Loucy (cell line): ENCODE measurements around the gene DNAH5.

Experiments
- H2AFZ ChIP-seq: fragments of 200-600 bp; sonication (generic); 2 replicates; pipeline ENCODE4 v1.6.0; 2016; ENCODE audit warnings: antibody characterized with exemption, mild to moderate bottlenecking, low read length, moderate library complexity
- H3F3A ChIP-seq: fragments of 200-600 bp; 2 replicates; pipeline ENCODE4 v1.6.0; 2016; ENCODE audit warnings: antibody characterized with exemption, low read depth, mild to moderate bottlenecking
- H3K27me3 ChIP-seq: fragments of 200-600 bp; sonication (generic); 2 replicates; pipeline ENCODE4 v1.6.1; 2014; ENCODE audit warnings: low read length, mild to moderate bottlenecking; ENCODE audit not compliant: insufficient read depth, poor library complexity, severe bottlenecking
- H3K36me3 ChIP-seq: fragments of 200-600 bp; sonication (generic); 2 replicates; pipeline ENCODE4 v1.6.1; 2016; ENCODE audit warnings: low read length; ENCODE audit not compliant: insufficient read depth
- H3K4me1 ChIP-seq: fragments of 200-600 bp; sonication (generic); 2 replicates; pipeline ENCODE4 v1.5.1; 2014; ENCODE audit warnings: low read length, mild to moderate bottlenecking; ENCODE audit not compliant: insufficient read depth, poor library complexity, severe bottlenecking
- H3K4me2 ChIP-seq: fragments of 200-600 bp; sonication (generic); 2 replicates; pipeline ENCODE4 v1.6.0; 2014; ENCODE audit warnings: antibody characterized with exemption, low read length, low read depth, mild to moderate bottlenecking; ENCODE audit not compliant: poor library complexity, severe bottlenecking
- H3K4me3 ChIP-seq: fragments of 200-600 bp; sonication (generic); 2 replicates; pipeline ENCODE4 v1.5.1; 2014; ENCODE audit warnings: low read length, mild to moderate bottlenecking, mixed read lengths; ENCODE audit not compliant: poor library complexity, severe bottlenecking
- H3K79me2 ChIP-seq: fragments of 200-600 bp; sonication (generic); 2 replicates; pipeline ENCODE4 v1.6.1; 2014; ENCODE audit warnings: low read length; ENCODE audit not compliant: insufficient read depth
- H3K9ac ChIP-seq: fragments of 200-600 bp; sonication (generic); 2 replicates; pipeline ENCODE4 v1.6.0; 2014; ENCODE audit warnings: mild to moderate bottlenecking, low read depth, low read length, moderate library complexity; ENCODE audit not compliant: poor library complexity, severe bottlenecking
- H3K9me2 ChIP-seq: fragments of 200-600 bp; sonication (generic); replicated peaks from 2 replicates; pipeline ENCODE4 v1.6.1; 2016; ENCODE audit warnings: low read depth, low read length, mixed read lengths
- H3K9me3 ChIP-seq: fragments of 200-600 bp; sonication (generic); 2 replicates; pipeline ENCODE4 v1.6.1; 2014; ENCODE audit warnings: mild to moderate bottlenecking, antibody characterized with exemption, low read length, low read depth; ENCODE audit not compliant: insufficient read depth
- H4K20me1 ChIP-seq: fragments of 200-600 bp; sonication (generic); 2 replicates; pipeline ENCODE4 v1.6.0; 2014; ENCODE audit warnings: antibody characterized with exemption, low read length, mild to moderate bottlenecking; ENCODE audit not compliant: insufficient read depth, poor library complexity, severe bottlenecking
- EZH2phosphoT487 ChIP-seq: fragments of 200-600 bp; IDR thresholded peaks from 2 replicates; pipeline ENCODE4 v1.6.1; 2018; ENCODE audit warnings: antibody characterized with exemption, mild to moderate bottlenecking, moderate library complexity, borderline replicate concordance
- TF ChIP-seq, protein P1 (sequence below): fragments of 200-600 bp; sonication (generic); conservative IDR thresholded peaks from 2 replicates; pipeline ENCODE4 v1.5.1; 2014; ENCODE audit warnings: mild to moderate bottlenecking, antibody characterized with exemption, low read length

DNAH5 gene

GRCh38 chr5:13708432-13708831 is 236.1 kb downstream of the DNAH5 start:
- Histone ChIP-seq H3K27me3 (no peaks in the 10 kb centered on the region), H3K9me2 (no peaks in the 10 kb centered on the region), H3K4me3 (no peak overlapping the region), H3K9ac (no peak overlapping the region), H3K4me2 (no peak overlapping the region), H3K79me2 (no peaks in the 10 kb centered on the region), H3K4me1 (no peaks in the 10 kb centered on the region), H4K20me1 (no peaks in the 10 kb centered on the region), H3K36me3 (no peaks in the 10 kb centered on the region), H3K9me3 (peaks cover 4% of the 10 kb centered on the region; the same call in 1 of the 2 replicates), H3F3A (no peaks in the 10 kb centered on the region), H2AFZ (no peak overlapping the region)
- TF ChIP-seq, protein P1, sequence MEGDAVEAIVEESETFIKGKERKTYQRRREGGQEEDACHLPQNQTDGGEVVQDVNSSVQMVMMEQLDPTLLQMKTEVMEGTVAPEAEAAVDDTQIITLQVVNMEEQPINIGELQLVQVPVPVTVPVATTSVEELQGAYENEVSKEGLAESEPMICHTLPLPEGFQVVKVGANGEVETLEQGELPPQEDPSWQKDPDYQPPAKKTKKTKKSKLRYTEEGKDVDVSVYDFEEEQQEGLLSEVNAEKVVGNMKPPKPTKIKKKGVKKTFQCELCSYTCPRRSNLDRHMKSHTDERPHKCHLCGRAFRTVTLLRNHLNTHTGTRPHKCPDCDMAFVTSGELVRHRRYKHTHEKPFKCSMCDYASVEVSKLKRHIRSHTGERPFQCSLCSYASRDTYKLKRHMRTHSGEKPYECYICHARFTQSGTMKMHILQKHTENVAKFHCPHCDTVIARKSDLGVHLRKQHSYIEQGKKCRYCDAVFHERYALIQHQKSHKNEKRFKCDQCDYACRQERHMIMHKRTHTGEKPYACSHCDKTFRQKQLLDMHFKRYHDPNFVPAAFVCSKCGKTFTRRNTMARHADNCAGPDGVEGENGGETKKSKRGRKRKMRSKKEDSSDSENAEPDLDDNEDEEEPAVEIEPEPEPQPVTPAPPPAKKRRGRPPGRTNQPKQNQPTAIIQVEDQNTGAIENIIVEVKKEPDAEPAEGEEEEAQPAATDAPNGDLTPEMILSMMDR: no peak
- TF ChIP-seq EZH2phosphoT487: no peak

DNA sequence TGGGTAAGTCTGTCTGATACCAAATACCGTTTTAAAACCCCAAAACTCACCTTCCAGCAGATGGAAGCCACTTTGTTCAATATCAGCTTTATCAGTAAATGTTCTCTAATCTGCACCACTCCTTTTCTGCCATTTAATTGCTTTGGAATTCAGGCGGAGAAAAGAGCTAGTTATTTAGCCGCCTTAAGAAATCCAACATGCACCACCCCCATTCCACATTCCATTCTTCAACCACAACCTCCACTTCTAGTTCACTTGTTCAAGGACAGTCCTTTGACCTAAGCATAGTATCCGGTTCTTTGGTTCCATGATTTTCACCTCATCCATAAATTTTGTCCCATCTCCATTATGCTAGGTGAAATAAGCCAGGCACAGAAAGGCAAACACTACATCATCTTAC is 240.1 kb downstream of the DNAH5 start:
- Histone ChIP-seq H3K9me3 (peaks cover 4% of the 10 kb centered on the region; the same call in 1 of the 2 replicates), H3K4me1 (no peaks in the 10 kb centered on the region), H3K79me2 (no peaks in the 10 kb centered on the region), H4K20me1 (no peaks in the 10 kb centered on the region), H3K9me2 (no peaks in the 10 kb centered on the region), H3K27me3 (no peaks in the 10 kb centered on the region), H3K4me2 (no peak overlapping the region), H3K4me3 (no peak overlapping the region), H3K9ac (no peak overlapping the region), H3F3A (no peaks in the 10 kb centered on the region), H3K36me3 (no peaks in the 10 kb centered on the region), H2AFZ (no peak overlapping the region)
- TF ChIP-seq EZH2phosphoT487: no peak
- TF ChIP-seq, protein P1: no peak

- no peak overlapping the region for H3K4me2 ChIP-seq
- no peaks in the 10 kb centered on the region for H3K9me3 ChIP-seq
- no peaks in the 10 kb centered on the region for H3K4me1 ChIP-seq
- H3K9ac ChIP-seq: no peak overlapping the region
- no peak overlapping the region for H2AFZ ChIP-seq
- no peak overlapping the region for H3K4me3 ChIP-seq
- H3K79me2 ChIP-seq: no peaks in the 10 kb centered on the region
- no peaks in the 10 kb centered on the region for H3K27me3 ChIP-seq
- no peaks in the 10 kb centered on the region for H3K9me2 ChIP-seq
- no peaks in the 10 kb centered on the region for H3F3A ChIP-seq
- H4K20me1 ChIP-seq: no peaks in the 10 kb centered on the region
- TF ChIP-seq EZH2phosphoT487: no peak
- TF ChIP-seq, protein P1: no peak
- H3K36me3 ChIP-seq: no peaks in the 10 kb centered on the region
These were observed 243.9 kb downstream of the DNAH5 start for GRCh38 chr5:13700626-13701025.
